Stomach (tissue), 4 donors: Measurements from ENCODE around the gene JMJD7.

Experiments used
- POLR2AphosphoS5 ChIP-seq, 3 donors: sonication (generic); formaldehyde crosslinking; IDR thresholded peaks; one replicate each; pipeline ENCODE4 v1.6.1; 2016; ENCODE audit warnings: antibody characterized with exemption in 3 of 3
- TF ChIP-seq, protein P1 (sequence below), 7 experiments: fragments of 450-650 bp in 4 of 7; fragments of 200-600 bp in 3 of 7; sonication (generic) in 3 of 7; IDR thresholded peaks; one replicate each; pipeline ENCODE4 v1.5.1; 2016 to 2019; ENCODE audit warnings: antibody characterized with exemption in 7 of 7, control low read depth in 2 of 7, mild to moderate bottlenecking in 1 of 7

DNA sequence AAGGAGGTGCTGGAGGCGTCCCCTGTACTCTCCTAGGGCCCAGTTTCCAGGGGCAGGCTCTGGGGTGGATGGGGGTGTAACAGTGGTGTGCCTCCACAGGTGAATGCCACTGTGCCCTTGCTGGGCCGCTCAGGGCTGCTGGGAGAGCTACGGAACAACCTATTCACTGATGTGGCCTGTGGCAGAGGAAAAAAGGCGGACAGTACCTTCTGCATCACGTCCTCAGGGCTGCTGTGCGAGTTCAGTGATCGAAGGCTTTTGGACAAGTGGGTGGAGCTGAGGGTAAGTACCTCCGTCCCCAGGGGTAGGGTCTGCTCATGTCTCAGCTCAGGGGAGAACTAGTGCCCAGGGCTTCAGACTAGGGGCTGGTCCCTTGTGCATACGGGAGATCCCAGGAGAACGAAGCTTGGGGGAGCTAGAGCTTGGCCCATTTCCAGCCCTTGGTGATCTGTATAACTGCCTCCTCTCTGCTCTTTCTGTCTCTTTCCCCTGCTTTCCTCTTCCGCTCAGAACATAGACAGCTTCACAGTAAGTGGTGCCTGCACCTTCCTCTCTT is 15.0 kb upstream of the JMJD7 start:
- TF ChIP-seq POLR2AphosphoS5 (IDR thresholded peaks at IDR 0.05), result no peak
- TF ChIP-seq, protein P1, sequence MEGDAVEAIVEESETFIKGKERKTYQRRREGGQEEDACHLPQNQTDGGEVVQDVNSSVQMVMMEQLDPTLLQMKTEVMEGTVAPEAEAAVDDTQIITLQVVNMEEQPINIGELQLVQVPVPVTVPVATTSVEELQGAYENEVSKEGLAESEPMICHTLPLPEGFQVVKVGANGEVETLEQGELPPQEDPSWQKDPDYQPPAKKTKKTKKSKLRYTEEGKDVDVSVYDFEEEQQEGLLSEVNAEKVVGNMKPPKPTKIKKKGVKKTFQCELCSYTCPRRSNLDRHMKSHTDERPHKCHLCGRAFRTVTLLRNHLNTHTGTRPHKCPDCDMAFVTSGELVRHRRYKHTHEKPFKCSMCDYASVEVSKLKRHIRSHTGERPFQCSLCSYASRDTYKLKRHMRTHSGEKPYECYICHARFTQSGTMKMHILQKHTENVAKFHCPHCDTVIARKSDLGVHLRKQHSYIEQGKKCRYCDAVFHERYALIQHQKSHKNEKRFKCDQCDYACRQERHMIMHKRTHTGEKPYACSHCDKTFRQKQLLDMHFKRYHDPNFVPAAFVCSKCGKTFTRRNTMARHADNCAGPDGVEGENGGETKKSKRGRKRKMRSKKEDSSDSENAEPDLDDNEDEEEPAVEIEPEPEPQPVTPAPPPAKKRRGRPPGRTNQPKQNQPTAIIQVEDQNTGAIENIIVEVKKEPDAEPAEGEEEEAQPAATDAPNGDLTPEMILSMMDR (IDR thresholded peaks at IDR 0.05), result no peak
